ENCODE measurements around the gene PROC.

PROC gene

DNA sequence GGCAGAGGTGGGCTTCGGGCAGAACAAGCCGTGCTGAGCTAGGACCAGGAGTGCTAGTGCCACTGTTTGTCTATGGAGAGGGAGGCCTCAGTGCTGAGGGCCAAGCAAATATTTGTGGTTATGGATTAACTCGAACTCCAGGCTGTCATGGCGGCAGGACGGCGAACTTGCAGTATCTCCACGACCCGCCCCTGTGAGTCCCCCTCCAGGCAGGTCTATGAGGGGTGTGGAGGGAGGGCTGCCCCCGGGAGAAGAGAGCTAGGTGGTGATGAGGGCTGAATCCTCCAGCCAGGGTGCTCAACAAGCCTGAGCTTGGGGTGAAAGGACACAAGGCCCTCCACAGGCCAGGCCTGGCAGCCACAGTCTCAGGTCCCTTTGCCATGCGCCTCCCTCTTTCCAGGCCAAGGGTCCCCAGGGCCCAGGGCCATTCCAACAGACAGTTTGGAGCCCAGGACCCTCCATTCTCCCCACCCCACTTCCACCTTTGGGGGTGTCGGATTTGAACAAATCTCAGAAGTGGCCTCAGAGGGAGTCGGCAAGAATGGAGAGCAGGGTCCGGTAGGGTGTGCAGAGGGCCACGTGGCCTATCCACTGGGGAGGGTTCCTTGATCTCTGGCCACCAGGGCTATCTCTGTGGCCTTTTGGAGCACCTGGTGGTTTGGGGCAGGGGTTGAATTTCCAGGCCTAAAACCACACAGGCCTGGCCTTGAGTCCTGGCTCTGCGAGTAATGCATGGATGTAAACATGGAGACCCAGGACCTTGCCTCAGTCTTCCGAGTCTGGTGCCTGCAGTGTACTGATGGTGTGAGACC is at the start of gene PROC:
Gene PROC (plus strand): TSS at position 128 of the 812 bp plus-strand sequence. CDS start 1,516 bp downstream, outside the sequence.
- DNase-seq: no peak

DNA sequence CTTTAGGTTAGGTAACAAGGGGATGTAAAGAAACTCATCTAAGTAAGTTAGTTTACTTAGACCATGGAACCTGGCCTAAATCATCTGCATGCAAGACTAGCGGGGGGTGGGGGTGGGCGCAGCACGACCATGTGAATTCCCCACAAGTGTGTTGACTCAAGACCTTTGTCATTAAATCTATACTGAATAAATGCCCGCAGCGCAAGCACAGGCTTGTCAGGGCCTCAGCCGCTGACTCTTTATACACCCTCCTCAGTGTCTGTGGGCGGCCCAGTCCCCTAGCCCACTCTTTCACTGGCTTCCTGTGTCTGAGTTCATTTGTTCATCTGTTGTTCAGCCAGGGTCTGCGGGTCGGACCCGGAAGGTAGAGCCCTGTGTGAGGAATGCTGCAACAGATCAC is 48.2 kb upstream of the PROC start:
- no peak for DNase-seq

DNA sequence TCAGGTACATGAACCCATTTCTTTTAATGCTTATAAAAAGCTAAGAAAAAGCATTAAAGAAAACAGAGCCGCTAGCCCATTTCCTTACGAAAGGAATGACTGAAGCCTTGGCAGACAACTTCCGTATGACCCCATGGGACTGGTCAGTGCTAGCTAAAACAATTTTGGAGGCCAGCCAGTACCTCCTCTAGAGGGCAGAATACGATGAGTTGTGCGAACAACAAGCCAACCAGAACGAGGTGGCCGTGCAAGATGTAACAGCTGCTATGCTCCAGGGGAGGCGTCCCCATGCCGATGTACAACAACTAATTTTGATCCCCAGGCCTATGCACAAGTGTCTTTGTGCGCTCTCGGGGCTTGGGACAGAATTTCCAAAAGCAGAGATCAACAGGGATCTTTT is 47.2 kb upstream of the PROC start:
- DNase-seq: no peak

DNA sequence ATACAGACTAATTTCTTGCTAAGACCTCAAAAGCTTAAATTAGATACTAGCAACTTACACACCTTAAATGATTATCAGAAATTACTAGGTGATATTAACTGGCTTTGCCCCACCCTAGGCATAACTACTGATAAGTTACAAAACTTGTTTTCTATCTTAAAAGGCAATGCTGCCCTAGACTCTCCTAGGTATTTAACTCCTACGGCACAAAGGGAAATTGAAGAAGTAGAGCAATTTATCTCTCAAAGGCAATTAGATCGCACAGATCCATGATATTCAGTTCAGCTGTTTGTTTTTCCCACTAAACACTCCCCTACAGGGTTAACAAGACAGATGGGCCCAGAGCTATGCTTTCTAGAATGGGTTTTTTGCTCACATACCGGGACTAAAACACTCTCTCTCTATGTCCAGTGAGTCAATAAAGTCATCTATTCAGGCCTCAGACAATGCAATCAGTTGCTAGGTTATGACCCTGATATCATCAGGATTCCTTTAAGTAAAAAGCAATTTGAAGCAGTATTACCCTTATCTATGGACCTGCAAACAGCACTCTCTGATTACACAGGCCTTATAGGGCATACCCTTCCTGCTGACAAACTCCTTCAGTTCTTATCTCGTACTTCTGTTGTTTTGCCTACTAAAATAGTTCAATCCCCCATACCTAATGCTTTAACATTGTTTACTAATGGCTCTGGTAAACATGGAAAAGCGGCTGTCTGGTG is 44.7 kb upstream of the PROC start:
- no peak for DNase-seq

GRCh38 chr2:127376257-127376656 is 42.0 kb upstream of the PROC start:
- DNase-seq: no peak

GRCh38 chr2:127377262-127377661 is 41.0 kb upstream of the PROC start:
- no peak for DNase-seq

GRCh38 chr2:127378720-127379119 is 39.5 kb upstream of the PROC start:
- no peak for DNase-seq

DNA sequence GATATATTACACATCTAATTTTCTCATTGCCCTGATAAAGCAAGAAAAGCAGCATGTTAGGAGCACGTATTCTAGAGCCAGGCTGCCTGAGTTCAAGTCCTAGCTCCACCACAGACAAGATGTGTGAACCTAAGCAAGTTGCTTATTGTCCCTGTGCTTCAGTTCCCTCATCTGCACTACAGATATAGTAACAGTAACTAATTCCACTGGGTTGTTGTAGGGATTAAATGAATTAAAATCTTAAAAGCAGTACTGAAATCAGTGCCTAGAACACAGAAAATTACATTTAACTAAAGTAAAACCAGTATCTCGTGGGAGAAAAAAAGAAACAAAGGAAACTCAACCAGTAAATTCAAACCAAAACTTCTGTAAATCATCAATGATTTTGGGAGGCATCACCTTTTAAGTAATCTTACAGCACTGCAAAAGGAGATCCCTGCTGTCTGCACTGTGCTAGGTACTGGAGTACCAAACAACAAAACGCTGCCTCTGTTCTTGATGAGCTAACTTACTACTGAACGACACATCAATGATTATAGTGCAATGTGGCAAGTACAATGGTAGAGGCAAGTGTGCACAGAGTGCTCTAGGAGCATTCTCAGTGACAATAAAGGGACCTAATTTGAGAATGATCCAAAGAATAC is 38.4 kb upstream of the PROC start:
- no peak for DNase-seq

- no peak for DNase-seq
Observed at GRCh38 chr2:127381762-127382161, 36.5 kb upstream of the PROC start.

- no peak for DNase-seq
Observed at GRCh38 chr2:127382831-127383230, 35.4 kb upstream of the PROC start.

GRCh38 chr2:127384529-127384928 is 33.7 kb upstream of the PROC start:
- no peak for DNase-seq

DNA sequence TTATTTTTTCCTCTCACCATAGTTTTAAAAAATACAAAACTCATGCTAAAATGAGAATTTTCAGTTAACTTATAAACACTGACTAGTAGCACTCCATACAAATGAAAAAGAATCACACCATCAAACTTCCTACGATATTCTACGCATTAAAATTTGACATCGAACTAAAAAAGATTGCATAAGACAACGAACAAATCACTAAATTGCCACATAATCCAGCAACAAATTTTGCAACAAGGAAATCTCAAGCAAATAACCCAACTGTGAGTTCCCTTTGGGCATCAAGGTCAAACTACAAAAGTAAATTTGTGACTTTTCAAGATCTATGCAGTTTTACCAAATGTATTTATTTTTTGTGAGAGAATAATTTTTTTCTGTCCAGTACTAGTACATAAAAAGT is 32.0 kb upstream of the PROC start:
- DNase-seq: no peak

GRCh38 chr2:127386764-127387654 is 31.2 kb upstream of the PROC start:
- DNase-seq: peak in 1 of 2 experiments; percentile 23

GRCh38 chr2:127387655-127388422 is 30.4 kb upstream of the PROC start, which contains the start of gene MAP3K2:
MAP3K2 (minus strand) TSS chr2:127387975; CDS start chr2:127343129, 44,846 bp downstream.
- peak; percentile 27 to 47 for DNase-seq

- no peak for DNase-seq
Observed at GRCh38 chr2:127388423-127389164, 29.6 kb upstream of the PROC start.

GRCh38 chr2:127389778-127390435 is 28.3 kb upstream of the PROC start:
- DNase-seq: no peak

- no peak for DNase-seq
Observed at GRCh38 chr2:127392133-127392827, 25.9 kb upstream of the PROC start.

- no peak for DNase-seq
Observed at GRCh38 chr2:127392828-127393578, 25.2 kb upstream of the PROC start.

GRCh38 chr2:127394492-127394891 is 23.7 kb upstream of the PROC start:
- DNase-seq: no peak
